HEK293 (cell line): ENCODE results near the gene DYNC1I1.

Experiments used
- BCL11A ChIP-seq: fragments of 450-650 bp; formaldehyde crosslinking; IDR thresholded peaks from 2 replicates; pipeline ENCODE4 v1.5.1; 2016; ENCODE audit warnings: low read depth, missing biosample characterization, missing genetic modification characterization
- GLIS1 ChIP-seq: fragments of 450-650 bp; formaldehyde crosslinking; IDR thresholded peaks from 2 replicates; pipeline ENCODE4 v1.5.1; 2016; ENCODE audit warnings: missing biosample characterization, missing genetic modification characterization
- KLF1 ChIP-seq: fragments of 450-650 bp; formaldehyde crosslinking; IDR thresholded peaks from 2 replicates; pipeline ENCODE4 v1.5.1; 2016; ENCODE audit warnings: missing biosample characterization, missing genetic modification characterization
- SCRT1 ChIP-seq: fragments of 450-650 bp; formaldehyde crosslinking; IDR thresholded peaks from 2 replicates; pipeline ENCODE4 v1.5.1; 2016; ENCODE audit warnings: missing biosample characterization, missing genetic modification characterization, borderline replicate concordance
- ZFP37 ChIP-seq: fragments of 450-650 bp; formaldehyde crosslinking; IDR thresholded peaks from 2 replicates; pipeline ENCODE4 v1.5.1; 2016; ENCODE audit warnings: missing biosample characterization, missing genetic modification characterization
- ZNF19 ChIP-seq: fragments of 450-650 bp; formaldehyde crosslinking; IDR thresholded peaks from 2 replicates; pipeline ENCODE4; 2016; ENCODE audit warnings: missing biosample characterization, missing genetic modification characterization, low read depth
- ZNF501 ChIP-seq: fragments of 450-650 bp; formaldehyde crosslinking; IDR thresholded peaks from 2 replicates; pipeline ENCODE4 v1.5.1; 2016; ENCODE audit warnings: missing biosample characterization, missing genetic modification characterization
- ZNF629 ChIP-seq: fragments of 450-650 bp; formaldehyde crosslinking; IDR thresholded peaks from 2 replicates; pipeline ENCODE4 v1.5.1; 2017; ENCODE audit warnings: missing biosample characterization, missing genetic modification characterization
- ZNF670 ChIP-seq: fragments of 450-650 bp; formaldehyde crosslinking; IDR thresholded peaks from 2 replicates; pipeline ENCODE4 v1.5.1; 2016; ENCODE audit warnings: missing biosample characterization, missing genetic modification characterization, low read depth
- ZNF707 ChIP-seq: fragments of 450-650 bp; formaldehyde crosslinking; IDR thresholded peaks from 2 replicates; pipeline ENCODE4 v1.5.1; 2016; ENCODE audit warnings: missing biosample characterization, missing genetic modification characterization
- TF ChIP-seq, protein P1 (sequence below): fragments of 450-650 bp; formaldehyde crosslinking; IDR thresholded peaks from 2 replicates; pipeline ENCODE4 v1.5.1; 2016; ENCODE audit warnings: missing biosample characterization, missing genetic modification characterization, low read depth
- TF ChIP-seq, protein P2 (sequence below): fragments of 450-650 bp; formaldehyde crosslinking; IDR thresholded peaks from 2 replicates; pipeline ENCODE4 v1.5.1; 2017; ENCODE audit warnings: missing biosample characterization, missing genetic modification characterization
- TF ChIP-seq, protein P3 (sequence below): fragments of 450-650 bp; formaldehyde crosslinking; IDR thresholded peaks from 2 replicates; pipeline ENCODE4 v1.5.1; 2016; ENCODE audit warnings: missing biosample characterization, missing genetic modification characterization
- TF ChIP-seq, protein P4 (sequence below): fragments of 450-650 bp; formaldehyde crosslinking; IDR thresholded peaks from 2 replicates; pipeline ENCODE4 v1.5.1; 2016; ENCODE audit warnings: missing biosample characterization, missing genetic modification characterization

DNA sequence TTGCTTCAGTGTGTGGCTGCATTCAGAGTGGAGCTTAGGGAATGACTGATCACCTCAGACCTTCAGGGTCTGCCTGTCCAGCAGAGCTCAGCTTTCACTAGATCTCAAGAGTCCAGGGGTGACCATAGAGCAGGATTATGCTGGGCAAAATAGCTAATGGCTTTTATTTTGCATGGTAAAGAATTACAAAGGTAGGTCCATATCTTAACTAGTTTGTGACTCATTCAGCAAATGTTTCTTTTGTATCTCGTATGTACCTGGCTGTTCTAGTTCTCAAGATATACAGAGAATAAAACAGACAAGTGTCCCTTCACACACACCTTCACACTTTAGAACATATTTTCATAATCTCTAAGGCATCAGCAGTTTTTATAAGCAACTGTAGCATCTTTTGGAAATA, 180.5 kb downstream of the DYNC1I1 start:
- TF ChIP-seq BCL11A (no peak), ZFP37 (tag by site-specific recombination) (no peak), ZNF707 (tag by site-specific recombination) (no peak), ZNF629 (tag by site-specific recombination) (no peak), SCRT1 (tag by site-specific recombination) (no peak), ZNF501 (tag by site-specific recombination) (no peak), KLF1 (tag by site-specific recombination) (no peak), GLIS1 (tag by site-specific recombination) (no peak), ZNF19 (tag by site-specific recombination) (no peak), ZNF670 (tag by site-specific recombination) (no peak)
- TF ChIP-seq, protein P1, sequence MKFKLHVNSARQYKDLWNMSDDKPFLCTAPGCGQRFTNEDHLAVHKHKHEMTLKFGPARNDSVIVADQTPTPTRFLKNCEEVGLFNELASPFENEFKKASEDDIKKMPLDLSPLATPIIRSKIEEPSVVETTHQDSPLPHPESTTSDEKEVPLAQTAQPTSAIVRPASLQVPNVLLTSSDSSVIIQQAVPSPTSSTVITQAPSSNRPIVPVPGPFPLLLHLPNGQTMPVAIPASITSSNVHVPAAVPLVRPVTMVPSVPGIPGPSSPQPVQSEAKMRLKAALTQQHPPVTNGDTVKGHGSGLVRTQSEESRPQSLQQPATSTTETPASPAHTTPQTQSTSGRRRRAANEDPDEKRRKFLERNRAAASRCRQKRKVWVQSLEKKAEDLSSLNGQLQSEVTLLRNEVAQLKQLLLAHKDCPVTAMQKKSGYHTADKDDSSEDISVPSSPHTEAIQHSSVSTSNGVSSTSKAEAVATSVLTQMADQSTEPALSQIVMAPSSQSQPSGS (tag by site-specific recombination): no peak
- TF ChIP-seq, protein P2, sequence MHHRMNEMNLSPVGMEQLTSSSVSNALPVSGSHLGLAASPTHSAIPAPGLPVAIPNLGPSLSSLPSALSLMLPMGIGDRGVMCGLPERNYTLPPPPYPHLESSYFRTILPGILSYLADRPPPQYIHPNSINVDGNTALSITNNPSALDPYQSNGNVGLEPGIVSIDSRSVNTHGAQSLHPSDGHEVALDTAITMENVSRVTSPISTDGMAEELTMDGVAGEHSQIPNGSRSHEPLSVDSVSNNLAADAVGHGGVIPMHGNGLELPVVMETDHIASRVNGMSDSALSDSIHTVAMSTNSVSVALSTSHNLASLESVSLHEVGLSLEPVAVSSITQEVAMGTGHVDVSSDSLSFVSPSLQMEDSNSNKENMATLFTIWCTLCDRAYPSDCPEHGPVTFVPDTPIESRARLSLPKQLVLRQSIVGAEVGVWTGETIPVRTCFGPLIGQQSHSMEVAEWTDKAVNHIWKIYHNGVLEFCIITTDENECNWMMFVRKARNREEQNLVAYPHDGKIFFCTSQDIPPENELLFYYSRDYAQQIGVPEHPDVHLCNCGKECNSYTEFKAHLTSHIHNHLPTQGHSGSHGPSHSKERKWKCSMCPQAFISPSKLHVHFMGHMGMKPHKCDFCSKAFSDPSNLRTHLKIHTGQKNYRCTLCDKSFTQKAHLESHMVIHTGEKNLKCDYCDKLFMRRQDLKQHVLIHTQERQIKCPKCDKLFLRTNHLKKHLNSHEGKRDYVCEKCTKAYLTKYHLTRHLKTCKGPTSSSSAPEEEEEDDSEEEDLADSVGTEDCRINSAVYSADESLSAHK (tag by site-specific recombination): no peak
- TF ChIP-seq, protein P3, sequence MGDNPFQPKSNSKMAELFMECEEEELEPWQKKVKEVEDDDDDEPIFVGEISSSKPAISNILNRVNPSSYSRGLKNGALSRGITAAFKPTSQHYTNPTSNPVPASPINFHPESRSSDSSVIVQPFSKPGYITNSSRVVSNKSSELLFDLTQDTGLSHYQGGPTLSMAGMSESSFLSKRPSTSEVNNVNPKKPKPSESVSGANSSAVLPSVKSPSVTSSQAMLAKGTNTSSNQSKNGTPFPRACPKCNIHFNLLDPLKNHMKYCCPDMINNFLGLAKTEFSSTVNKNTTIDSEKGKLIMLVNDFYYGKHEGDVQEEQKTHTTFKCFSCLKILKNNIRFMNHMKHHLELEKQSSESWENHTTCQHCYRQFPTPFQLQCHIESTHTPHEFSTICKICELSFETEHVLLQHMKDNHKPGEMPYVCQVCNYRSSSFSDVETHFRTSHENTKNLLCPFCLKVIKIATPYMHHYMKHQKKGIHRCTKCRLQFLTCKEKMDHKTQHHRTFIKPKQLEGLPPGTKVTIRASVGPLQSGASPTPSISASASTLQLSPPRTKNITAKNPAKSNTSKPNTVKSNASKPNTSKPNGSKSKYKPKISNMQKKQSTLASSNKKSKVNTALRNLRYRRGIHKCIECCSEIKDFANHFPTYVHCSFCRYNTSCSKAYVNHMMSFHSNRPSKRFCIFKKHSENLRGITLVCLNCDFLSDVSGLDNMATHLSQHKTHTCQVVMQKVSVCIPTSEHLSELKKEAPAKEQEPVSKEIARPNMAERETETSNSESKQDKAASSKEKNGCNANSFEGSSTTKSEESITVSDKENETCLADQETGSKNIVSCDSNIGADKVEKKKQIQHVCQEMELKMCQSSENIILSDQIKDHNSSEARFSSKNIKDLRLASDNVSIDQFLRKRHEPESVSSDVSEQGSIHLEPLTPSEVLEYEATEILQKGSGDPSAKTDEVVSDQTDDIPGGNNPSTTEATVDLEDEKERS: no peak
- TF ChIP-seq, protein P4, sequence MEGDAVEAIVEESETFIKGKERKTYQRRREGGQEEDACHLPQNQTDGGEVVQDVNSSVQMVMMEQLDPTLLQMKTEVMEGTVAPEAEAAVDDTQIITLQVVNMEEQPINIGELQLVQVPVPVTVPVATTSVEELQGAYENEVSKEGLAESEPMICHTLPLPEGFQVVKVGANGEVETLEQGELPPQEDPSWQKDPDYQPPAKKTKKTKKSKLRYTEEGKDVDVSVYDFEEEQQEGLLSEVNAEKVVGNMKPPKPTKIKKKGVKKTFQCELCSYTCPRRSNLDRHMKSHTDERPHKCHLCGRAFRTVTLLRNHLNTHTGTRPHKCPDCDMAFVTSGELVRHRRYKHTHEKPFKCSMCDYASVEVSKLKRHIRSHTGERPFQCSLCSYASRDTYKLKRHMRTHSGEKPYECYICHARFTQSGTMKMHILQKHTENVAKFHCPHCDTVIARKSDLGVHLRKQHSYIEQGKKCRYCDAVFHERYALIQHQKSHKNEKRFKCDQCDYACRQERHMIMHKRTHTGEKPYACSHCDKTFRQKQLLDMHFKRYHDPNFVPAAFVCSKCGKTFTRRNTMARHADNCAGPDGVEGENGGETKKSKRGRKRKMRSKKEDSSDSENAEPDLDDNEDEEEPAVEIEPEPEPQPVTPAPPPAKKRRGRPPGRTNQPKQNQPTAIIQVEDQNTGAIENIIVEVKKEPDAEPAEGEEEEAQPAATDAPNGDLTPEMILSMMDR (tag by site-specific recombination): no peak
